Subcutaneous adipose tissue (tissue), 4 donors: ENCODE data around the gene PRSS56. TPM values are rescaled to one million over a fixed set of nuclear protein-coding genes. Genes with fewer than 3 reads are reported as not detected.

Experiments used
- CTCF ChIP-seq: fragments of 450-650 bp; IDR thresholded peaks from one replicate; pipeline ENCODE4 v1.5.1; 2016; ENCODE audit warnings: low read depth, mild to moderate bottlenecking, control low read depth, antibody characterized with exemption, moderate library complexity
- total RNA-seq, 4 donors: library from RNA; depleted of rRNA; stranded (reverse); fragments of >200 nt; gene quantifications; one replicate each; pipeline ENCODE4 v1.1.0, GENCODE V29; 2016

PRSS56 gene
- total RNA-seq, 4 donors from 2014 or later = not detected

- no peak for TF ChIP-seq CTCF
Observed at GRCh38 chr2:232506709-232507108, 13.5 kb upstream of the PRSS56 start.

GRCh38 chr2:232508251-232508650 is 11.9 kb upstream of the PRSS56 start:
- TF ChIP-seq CTCF = no peak

GRCh38 chr2:232511336-232511890 is 8.8 kb upstream of the PRSS56 start:
- no peak for TF ChIP-seq CTCF

DNA sequence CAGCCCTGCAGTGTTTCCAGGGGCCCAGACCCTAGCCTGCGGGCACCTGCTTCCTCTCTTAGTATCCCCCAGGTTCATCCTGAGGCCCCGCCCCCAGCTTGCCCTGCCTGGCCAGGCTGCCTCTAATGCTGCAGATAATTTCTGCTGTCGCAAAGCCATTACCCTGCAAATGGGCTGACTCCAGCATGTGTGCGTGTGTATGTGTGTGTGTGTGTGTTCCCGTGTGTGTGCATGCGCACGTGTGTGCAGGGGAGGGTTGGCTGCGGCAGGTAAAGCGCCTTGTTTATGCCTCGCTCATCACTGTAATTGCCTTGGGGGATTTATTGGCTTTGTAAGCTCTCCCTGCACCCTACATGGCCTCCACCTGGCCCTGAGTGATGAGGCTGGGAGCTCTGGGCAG is 7.6 kb upstream of the PRSS56 start:
- TF ChIP-seq CTCF = no peak

DNA sequence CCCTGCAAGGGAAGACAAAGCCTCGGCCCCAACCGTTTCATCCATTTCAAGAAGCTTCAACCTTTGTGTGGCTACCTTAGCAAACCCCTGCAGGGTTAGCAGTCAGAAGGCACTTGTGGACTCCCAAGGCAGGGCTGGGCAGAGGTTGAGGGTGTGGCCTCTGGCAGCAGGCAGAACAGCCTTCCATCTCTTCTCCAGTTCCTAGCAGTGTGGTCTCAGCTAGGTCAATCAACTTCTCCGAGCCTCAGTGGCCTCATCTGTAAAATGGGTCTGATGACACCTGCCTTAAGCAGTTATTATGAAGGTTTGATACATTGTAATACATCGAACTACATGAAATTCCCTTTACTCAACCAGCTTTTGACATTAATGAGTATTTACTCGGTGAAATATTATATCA is 6.8 kb upstream of the PRSS56 start:
- TF ChIP-seq CTCF = no peak

- TF ChIP-seq CTCF = no peak
Observed at GRCh38 chr2:232515639-232516038, 4.5 kb upstream of the PRSS56 start.

- no peak for TF ChIP-seq CTCF
Observed at GRCh38 chr2:232516551-232516950, 3.6 kb upstream of the PRSS56 start.
